ENCODE measurements around the gene ATP2B3. TPM values are rescaled to one million over a fixed set of nuclear protein-coding genes. Genes with fewer than 3 reads are reported as not detected.

The ATP2B3 gene
- total and polyA plus RNA-seq, 4 experiments from 2014 or later = 0.09 TPM; not detected in 3

DNA sequence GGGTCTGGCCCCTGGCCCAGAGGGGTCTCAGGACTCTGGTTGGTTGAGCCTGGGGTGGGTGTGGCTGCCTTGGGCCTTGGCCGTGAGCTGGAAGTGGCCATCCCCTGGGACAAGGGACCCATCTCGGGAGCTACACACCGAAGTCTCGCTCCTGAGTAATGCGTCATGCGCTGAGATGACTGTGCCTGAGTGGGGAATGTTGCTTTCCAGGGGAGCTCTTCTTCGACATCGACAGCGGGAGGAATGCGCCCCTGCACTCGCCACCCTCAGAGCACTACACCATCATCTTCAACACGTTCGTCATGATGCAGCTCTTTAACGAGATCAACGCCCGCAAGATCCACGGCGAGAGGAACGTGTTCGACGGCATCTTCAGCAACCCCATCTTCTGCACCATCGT lies 43.0 kb downstream of the ATP2B3 start:
- no peaks in the 10 kb centered on the region for H3K36me3 Mint-ChIP-seq
- no peaks in the 10 kb centered on the region for H3K27me3 Mint-ChIP-seq
- H3K4me3 Mint-ChIP-seq = no peak overlapping the region
- H3K4me1 Mint-ChIP-seq = no peaks in the 10 kb centered on the region
- intact Hi-C loops (cut with micrococcal nuclease) = no loop called here
- H3K9me3 ChIP-seq (ENCODE audit: control insufficient read depth in 1 of 2, low read length in 2 of 2) = no peaks in the 10 kb centered on the region
- H3K36me3 ChIP-seq (ENCODE audit: insufficient read depth, low read length) = no peaks in the 10 kb centered on the region
- H3K4me3 ChIP-seq (ENCODE audit: low read length in 2 of 2) = no peak overlapping the region
- H3K27me3 ChIP-seq (ENCODE audit: insufficient read depth, low read length) = no peaks in the 10 kb centered on the region
- POLR2A ChIA-PET (ENCODE audit: partially characterized antibody) = no interaction called here
- no peaks in the 10 kb centered on the region for H3K4me1 ChIP-seq (ENCODE audit: insufficient read depth, low read length)
- H3K27ac Mint-ChIP-seq = no peak overlapping the region
- DNase-seq = no peak
- peaks cover 0 to 2% (median 0%) of the 10 kb centered on the region in 8 donors for H3K9me3 Mint-ChIP-seq
- no peak overlapping the region for H3K27ac ChIP-seq (ENCODE audit: low read depth, low read length)
- CTCF ChIA-PET (ENCODE audit: partially characterized antibody) = interaction anchor here (0.8 to 1.1 kb wide), 2 partner anchors 88 to 95 kb away, joined by 3 read pairs; no protein-coding TSS in a partner anchor

DNA sequence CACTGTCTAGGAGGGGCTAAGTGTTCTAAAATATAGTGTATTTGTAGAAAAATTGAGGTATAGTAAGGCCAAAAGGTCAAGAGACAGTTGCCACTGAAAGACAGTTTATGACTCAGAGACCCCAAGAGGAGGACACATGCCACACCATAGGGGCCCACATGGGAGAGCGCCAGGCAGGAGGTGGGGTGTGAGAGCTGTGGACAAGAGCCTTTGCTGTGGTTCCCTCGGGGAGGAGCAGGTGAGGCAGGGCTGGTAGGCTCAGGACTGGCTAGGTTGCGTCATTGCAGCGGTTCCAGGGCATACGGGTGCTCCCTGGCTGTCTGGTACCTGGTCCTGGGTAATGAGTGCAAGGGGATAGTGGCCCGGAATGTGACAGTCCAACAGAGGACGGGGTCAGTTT lies 43.9 kb downstream of the ATP2B3 start:
- no peaks in the 10 kb centered on the region for H3K4me1 Mint-ChIP-seq
- CTCF ChIA-PET (ENCODE audit: partially characterized antibody) = no interaction called here
- Histone ChIP-seq H3K9me3 (ENCODE audit: control insufficient read depth in 1 of 2, low read length in 2 of 2) (no peaks in the 10 kb centered on the region), H3K27ac (ENCODE audit: low read depth, low read length) (no peak overlapping the region), H3K27me3 (ENCODE audit: insufficient read depth, low read length) (no peaks in the 10 kb centered on the region), H3K4me1 (ENCODE audit: insufficient read depth, low read length) (no peaks in the 10 kb centered on the region), H3K4me3 (ENCODE audit: low read length in 2 of 2) (no peak overlapping the region), H3K36me3 (ENCODE audit: insufficient read depth, low read length) (no peaks in the 10 kb centered on the region)
- H3K36me3 Mint-ChIP-seq = no peaks in the 10 kb centered on the region
- peaks cover 0 to 2% (median 0%) of the 10 kb centered on the region in 8 donors for H3K9me3 Mint-ChIP-seq
- H3K4me3 Mint-ChIP-seq = no peak overlapping the region
- no peaks in the 10 kb centered on the region for H3K27me3 Mint-ChIP-seq
- POLR2A ChIA-PET (ENCODE audit: partially characterized antibody) = no interaction called here
- no peak overlapping the region for H3K27ac Mint-ChIP-seq
- DNase-seq = no peak
- intact Hi-C loops (cut with micrococcal nuclease) = no loop called here

DNA sequence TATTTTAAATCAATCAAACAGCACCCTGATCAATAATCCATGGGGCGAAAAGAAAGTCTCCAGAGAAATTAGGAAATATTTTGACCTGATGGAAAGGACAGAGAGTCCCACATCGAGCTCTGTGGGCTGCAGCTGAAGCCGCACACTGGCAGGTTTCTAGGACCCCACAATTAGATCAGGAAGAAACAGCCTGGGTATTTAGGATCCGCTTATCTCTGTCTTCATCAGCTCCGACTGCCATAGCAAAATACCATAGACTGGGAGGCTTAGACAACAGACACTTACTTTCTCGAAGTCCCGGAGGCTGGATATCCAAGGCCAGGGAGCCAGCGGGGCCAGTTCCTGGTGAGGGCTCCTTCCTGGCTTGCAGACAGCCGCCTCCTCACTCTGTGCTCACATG lies 45.1 kb downstream of the ATP2B3 start:
- Histone ChIP-seq H3K27me3 (ENCODE audit: insufficient read depth, low read length) (no peaks in the 10 kb centered on the region), H3K4me1 (ENCODE audit: insufficient read depth, low read length) (no peaks in the 10 kb centered on the region), H3K27ac (ENCODE audit: low read depth, low read length) (no peak overlapping the region), H3K4me3 (ENCODE audit: low read length in 2 of 2) (no peak overlapping the region), H3K36me3 (ENCODE audit: insufficient read depth, low read length) (no peaks in the 10 kb centered on the region), H3K9me3 (ENCODE audit: control insufficient read depth in 1 of 2, low read length in 2 of 2) (no peaks in the 10 kb centered on the region)
- Mint-ChIP-seq H3K36me3 (no peaks in the 10 kb centered on the region), H3K9me3 (peaks cover 0 to 2% (median 0%) of the 10 kb centered on the region in 8 donors), H3K4me3 (no peak overlapping the region), H3K27me3 (no peaks in the 10 kb centered on the region), H3K27ac (no peak overlapping the region), H3K4me1 (no peaks in the 10 kb centered on the region)
- no peak for DNase-seq
- POLR2A ChIA-PET (ENCODE audit: partially characterized antibody) = no interaction called here
- CTCF ChIA-PET (ENCODE audit: partially characterized antibody) = no interaction called here
- intact Hi-C loops (cut with micrococcal nuclease) = no loop called here

DNA sequence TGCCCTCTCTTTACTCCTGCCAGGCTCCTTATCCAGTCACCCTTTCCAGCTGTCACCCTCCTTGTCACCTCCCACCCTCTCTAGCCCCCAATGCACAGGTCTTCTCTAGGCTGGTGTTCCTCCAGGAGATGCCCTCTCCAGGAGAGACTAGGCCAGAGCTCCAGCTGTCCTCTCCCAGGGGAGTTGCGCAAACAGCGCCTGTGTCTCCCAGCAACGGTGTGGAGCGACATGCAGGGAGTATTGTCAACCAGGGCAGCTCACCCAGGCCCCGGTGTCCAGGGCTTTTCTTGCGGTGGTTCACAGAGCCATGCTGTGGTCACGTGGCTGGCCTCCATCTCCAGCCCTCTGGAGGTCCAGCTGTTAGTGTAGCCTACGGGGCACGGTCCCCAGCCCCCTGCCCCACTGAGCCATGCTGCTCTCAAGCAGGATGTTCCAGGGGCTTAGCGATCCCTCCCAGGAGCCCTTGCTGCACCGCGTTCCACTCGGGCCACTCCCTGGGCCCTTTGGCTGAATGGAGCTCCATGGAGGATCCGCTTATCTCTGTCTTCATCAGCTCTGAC lies 46.7 kb downstream of the ATP2B3 start:
- CTCF ChIA-PET (ENCODE audit: partially characterized antibody) = interaction anchor here (2.2 kb wide), 1 partner anchor 9 kb away, joined by 8 read pairs; no protein-coding TSS in a partner anchor
- peaks cover 0 to 2% (median 0%) of the 10 kb centered on the region in 8 donors for H3K9me3 Mint-ChIP-seq

DNA sequence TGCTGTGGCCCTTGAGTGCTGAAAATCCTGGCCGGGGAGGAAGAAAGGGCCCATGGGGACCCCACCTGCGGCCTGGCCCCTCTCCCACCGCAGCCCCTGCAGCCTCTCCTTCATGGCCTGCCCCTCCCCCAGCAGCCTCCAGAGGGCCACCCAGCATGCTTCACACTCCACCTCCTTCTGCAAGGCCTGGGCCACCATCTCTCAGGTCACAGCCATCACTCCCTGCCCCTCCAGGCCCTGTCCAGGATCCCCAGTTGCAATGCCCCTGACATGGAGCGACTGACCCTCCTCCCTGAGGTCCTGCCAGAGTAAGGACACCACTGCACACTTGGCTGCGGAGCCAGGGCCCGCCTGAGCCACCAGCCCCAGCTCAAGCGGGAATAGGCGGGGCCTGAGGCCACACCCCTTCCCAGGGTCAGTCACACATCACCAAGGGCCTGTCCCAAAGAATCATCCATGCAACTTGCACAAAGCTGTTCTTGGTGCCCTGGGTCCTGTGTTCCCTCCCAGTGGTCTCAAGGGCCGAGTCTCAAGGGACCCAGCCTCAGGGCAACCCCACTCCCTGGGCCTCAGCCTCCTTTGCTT lies 48.6 kb downstream of the ATP2B3 start:
- Histone ChIP-seq H3K27ac (ENCODE audit: low read depth, low read length) (no peak overlapping the region), H3K9me3 (ENCODE audit: control insufficient read depth in 1 of 2, low read length in 2 of 2) (no peaks in the 10 kb centered on the region), H3K36me3 (ENCODE audit: insufficient read depth, low read length) (no peaks in the 10 kb centered on the region), H3K4me1 (ENCODE audit: insufficient read depth, low read length) (no peaks in the 10 kb centered on the region), H3K4me3 (ENCODE audit: low read length in 2 of 2) (no peak overlapping the region), H3K27me3 (ENCODE audit: insufficient read depth, low read length) (no peaks in the 10 kb centered on the region)
- H3K27me3 Mint-ChIP-seq = no peaks in the 10 kb centered on the region
- H3K36me3 Mint-ChIP-seq = no peaks in the 10 kb centered on the region
- POLR2A ChIA-PET (ENCODE audit: partially characterized antibody) = no interaction called here
- H3K4me1 Mint-ChIP-seq = no peaks in the 10 kb centered on the region
- peaks cover 0 to 2% (median 0%) of the 10 kb centered on the region in 8 donors for H3K9me3 Mint-ChIP-seq
- no peak overlapping the region for H3K4me3 Mint-ChIP-seq
- no peak for DNase-seq
- CTCF ChIA-PET (ENCODE audit: partially characterized antibody) = interaction anchor here (2.2 kb wide), 1 partner anchor 11 kb away, joined by 8 read pairs; no protein-coding TSS in a partner anchor
- intact Hi-C loops (cut with micrococcal nuclease) = no loop called here
- H3K27ac Mint-ChIP-seq = no peak overlapping the region

More for the DNA sequence above, 46.7 kb downstream of the ATP2B3 start:
- H3K4me3 ChIP-seq (ENCODE audit: low read length in 2 of 2) = no peak overlapping the region
- H3K36me3 Mint-ChIP-seq = no peaks in the 10 kb centered on the region
- H3K27ac Mint-ChIP-seq = peak overlapping the region in 1 of 7 donors; percentile 65
- no peaks in the 10 kb centered on the region for H3K4me1 Mint-ChIP-seq
- H3K36me3 ChIP-seq (ENCODE audit: insufficient read depth, low read length) = no peaks in the 10 kb centered on the region
- H3K27me3 Mint-ChIP-seq = no peaks in the 10 kb centered on the region
- no peak overlapping the region for H3K27ac ChIP-seq (ENCODE audit: low read depth, low read length)
- no peaks in the 10 kb centered on the region for H3K9me3 ChIP-seq (ENCODE audit: control insufficient read depth in 1 of 2, low read length in 2 of 2)
- POLR2A ChIA-PET (ENCODE audit: partially characterized antibody) = no interaction called here
- no peaks in the 10 kb centered on the region for H3K27me3 ChIP-seq (ENCODE audit: insufficient read depth, low read length)
- H3K4me3 Mint-ChIP-seq = no peak overlapping the region
- H3K4me1 ChIP-seq (ENCODE audit: insufficient read depth, low read length) = no peaks in the 10 kb centered on the region
- intact Hi-C loops (cut with micrococcal nuclease) = no loop called here
- DNase-seq = no peak

DNA sequence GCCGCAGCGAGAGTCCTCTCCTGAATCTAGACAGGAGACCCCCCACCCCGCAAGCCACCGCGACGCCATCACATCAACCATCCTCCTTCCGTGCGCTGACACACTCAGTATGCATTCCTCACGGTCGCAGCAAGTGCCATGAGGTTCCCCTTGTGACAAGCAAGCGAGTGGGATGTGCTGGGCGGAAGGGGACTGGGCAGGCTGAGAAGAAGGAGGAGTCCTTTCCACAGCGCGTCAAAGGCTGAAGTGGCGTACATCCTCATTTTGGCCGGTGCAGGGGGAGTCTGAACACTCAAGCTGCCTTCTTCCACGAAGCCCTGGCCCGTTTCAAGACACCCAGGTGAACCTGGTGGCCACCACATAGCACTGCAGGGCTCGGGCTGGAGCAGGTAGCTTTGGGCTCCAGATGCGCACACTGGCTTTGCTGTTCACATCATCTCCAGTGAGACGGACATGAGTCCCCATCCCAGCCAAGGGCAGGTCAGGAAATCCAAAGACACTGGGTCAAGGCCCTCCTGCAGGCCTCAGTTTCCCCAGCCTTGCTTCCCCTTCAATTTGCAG lies 51.1 kb downstream of the ATP2B3 start:
- H3K27ac Mint-ChIP-seq = no peak overlapping the region
- no peaks in the 10 kb centered on the region for H3K4me1 Mint-ChIP-seq
- H3K4me1 ChIP-seq (ENCODE audit: insufficient read depth, low read length) = no peaks in the 10 kb centered on the region
- DNase-seq = no peak
- no peaks in the 10 kb centered on the region for H3K36me3 ChIP-seq (ENCODE audit: insufficient read depth, low read length)
- POLR2A ChIA-PET (ENCODE audit: partially characterized antibody) = no interaction called here
- no peaks in the 10 kb centered on the region for H3K27me3 Mint-ChIP-seq
- intact Hi-C loops (cut with micrococcal nuclease) = no loop called here
- H3K4me3 Mint-ChIP-seq = no peak overlapping the region
- H3K27me3 ChIP-seq (ENCODE audit: insufficient read depth, low read length) = no peaks in the 10 kb centered on the region
- H3K9me3 Mint-ChIP-seq = peaks cover 0 to under 1% (median 0%) of the 10 kb centered on the region in 8 donors
- no peak overlapping the region for H3K4me3 ChIP-seq (ENCODE audit: low read length in 2 of 2)
- CTCF ChIA-PET (ENCODE audit: partially characterized antibody) = no interaction called here
- H3K36me3 Mint-ChIP-seq = no peaks in the 10 kb centered on the region
- H3K9me3 ChIP-seq (ENCODE audit: control insufficient read depth in 1 of 2, low read length in 2 of 2) = no peaks in the 10 kb centered on the region
- no peak overlapping the region for H3K27ac ChIP-seq (ENCODE audit: low read depth, low read length)

DNA sequence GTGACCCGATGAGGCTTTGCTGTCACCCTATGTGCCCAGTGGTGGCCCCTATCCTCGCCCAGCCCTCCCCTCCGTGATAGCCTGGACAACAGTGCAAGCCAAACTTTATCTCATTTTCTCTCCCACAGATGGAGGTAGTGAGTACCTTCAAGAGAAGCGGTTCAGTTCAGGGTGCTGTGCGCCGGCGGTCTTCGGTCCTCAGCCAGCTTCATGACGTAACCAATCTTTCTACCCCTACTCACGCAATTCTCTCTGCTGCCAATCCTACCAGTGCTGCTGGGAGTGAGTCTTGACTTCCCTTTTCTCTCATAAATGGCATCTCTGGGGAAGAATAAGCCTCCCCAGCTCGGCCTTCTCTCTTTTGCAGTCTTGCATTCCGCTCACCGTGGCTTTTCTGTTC lies 52.0 kb downstream of the ATP2B3 start:
- Histone ChIP-seq H3K36me3 (ENCODE audit: insufficient read depth, low read length) (no peaks in the 10 kb centered on the region), H3K4me1 (ENCODE audit: insufficient read depth, low read length) (no peaks in the 10 kb centered on the region), H3K27ac (ENCODE audit: low read depth, low read length) (no peak overlapping the region), H3K4me3 (ENCODE audit: low read length in 2 of 2) (no peak overlapping the region), H3K27me3 (ENCODE audit: insufficient read depth, low read length) (no peaks in the 10 kb centered on the region), H3K9me3 (ENCODE audit: control insufficient read depth in 1 of 2, low read length in 2 of 2) (no peaks in the 10 kb centered on the region)
- Mint-ChIP-seq H3K27me3 (no peaks in the 10 kb centered on the region), H3K36me3 (no peaks in the 10 kb centered on the region), H3K4me1 (no peaks in the 10 kb centered on the region), H3K27ac (no peak overlapping the region), H3K4me3 (no peak overlapping the region), H3K9me3 (no peaks in the 10 kb centered on the region)
- intact Hi-C loops (cut with micrococcal nuclease) = no loop called here
- ChIA-PET CTCF (ENCODE audit: partially characterized antibody) (no interaction called here), POLR2A (ENCODE audit: partially characterized antibody) (no interaction called here)
- DNase-seq = no peak

All from CD4-positive, alpha-beta memory T cell (primary cell).